IPS-NIHi7 (cell line): ENCODE results near the gene PCED1B.
"Not testable (repeated sequence)": the region's sequence is repeated elsewhere in the genome, so short reads cannot be mapped to it uniquely, and the experiment has no call there.

ENCODE experiments used
- DNase-seq: peaks from one replicate; pipeline ENCODE4 v3.0.0; 2012; ENCODE audit warnings: mixed read lengths; ENCODE audit errors: extremely low spot score

PCED1B gene

DNA sequence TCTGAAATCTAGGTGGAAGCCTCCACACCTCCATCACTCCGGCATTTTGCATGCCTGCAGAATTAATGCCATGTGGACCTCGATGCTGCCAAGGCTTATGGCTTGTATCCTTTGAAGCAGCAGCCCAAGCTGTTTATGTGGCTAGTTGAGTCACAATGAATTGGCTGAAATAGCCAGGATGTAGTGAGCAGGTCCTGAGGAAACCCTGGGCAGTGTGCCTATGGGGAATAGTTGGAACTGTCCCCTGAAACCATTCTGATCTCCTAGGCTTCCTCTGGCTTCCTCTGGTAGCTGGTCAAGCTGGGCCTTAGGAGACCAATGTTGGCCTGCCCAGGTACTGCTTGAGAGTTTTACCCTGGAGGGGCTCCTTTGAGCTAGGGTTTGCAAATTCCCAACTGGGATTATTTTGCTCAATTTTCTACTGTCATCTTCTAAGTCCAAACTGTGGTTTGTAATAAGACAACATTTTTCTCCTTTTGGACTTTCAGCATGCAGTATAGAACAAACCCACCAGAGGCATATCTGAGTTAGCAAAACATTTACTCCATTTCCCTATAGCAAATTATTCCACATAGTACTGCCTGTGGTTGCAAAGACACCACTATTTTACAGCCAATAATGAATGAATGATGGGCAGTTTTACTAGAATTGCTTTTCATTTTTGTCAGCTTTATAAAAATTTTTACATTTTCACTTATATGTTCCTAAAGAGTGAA, 85.5 kb downstream of the PCED1B start:
- no peak for DNase-seq

- peak; percentile 18 for DNase-seq
These were observed 86.5 kb downstream of the PCED1B start for GRCh38 chr12:47165934-47166333.

- no peak for DNase-seq
These were observed 86.9 kb downstream of the PCED1B start for GRCh38 chr12:47166365-47166764.

DNA sequence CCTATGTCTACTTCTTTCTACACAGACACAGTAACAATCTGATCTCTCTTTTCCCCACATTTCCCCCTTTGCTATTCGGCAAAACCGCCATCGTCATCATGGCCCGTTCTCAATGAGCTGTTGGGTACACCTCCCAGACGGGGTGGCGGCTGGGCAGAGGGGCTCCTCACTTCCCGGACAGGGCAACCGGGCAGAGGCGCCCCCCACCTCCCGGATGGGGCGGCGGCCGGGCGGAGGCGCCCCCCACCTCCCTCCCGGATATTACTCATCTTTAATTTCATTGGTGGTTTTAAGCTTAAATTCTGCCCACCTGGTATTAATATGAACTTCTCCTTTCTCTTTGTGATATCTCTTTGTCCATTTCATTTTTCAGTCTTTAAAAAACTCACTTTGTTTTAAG, 90.9 kb downstream of the PCED1B start:
- DNase-seq, result not testable (repeated sequence)

DNA sequence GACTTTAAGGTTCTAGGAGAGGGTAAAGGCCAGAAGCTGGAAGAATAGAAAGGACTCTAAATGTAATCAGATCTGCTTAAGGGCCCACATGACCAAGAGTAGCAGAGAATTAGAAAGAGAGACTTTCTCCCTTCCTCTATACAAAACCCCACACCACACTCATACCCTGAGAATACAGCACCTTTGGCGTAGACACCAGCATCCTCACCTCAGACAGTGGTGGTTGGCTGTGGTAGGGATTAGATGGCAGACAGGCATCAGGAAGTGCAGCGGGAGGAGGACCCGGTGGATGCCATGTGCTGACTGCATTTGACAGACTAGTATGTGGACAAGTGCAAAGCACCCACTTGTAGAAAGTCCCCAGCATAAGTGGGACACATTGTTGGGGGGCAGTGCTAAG, 98.6 kb downstream of the PCED1B start:
- DNase-seq, result no peak

- DNase-seq, result not testable (repeated sequence)
These were observed 102.9 kb downstream of the PCED1B start for GRCh38 chr12:47182164-47182938.

DNA sequence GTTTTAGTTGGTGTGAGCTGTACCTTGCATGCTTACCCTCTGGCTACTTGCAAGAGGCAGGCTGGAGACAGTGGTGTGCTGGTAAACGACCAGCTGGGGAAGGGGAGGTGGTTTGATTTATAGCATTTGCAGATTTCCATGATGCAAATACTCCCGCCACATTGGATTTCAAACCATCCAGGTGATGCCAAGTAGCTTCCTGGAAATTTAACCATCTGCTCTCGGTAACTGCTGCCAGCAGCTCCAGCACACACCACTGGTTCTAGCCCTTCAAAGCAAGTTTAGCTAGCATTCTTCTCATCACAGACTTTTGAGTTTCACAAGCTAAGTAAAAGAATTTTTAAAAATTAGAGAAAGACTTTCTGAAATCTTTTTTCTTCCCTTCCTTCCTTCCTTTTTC, 104.8 kb downstream of the PCED1B start:
- no peak for DNase-seq

GRCh38 chr12:47184813-47185212, 105.4 kb downstream of the PCED1B start:
- DNase-seq, result no peak

DNA sequence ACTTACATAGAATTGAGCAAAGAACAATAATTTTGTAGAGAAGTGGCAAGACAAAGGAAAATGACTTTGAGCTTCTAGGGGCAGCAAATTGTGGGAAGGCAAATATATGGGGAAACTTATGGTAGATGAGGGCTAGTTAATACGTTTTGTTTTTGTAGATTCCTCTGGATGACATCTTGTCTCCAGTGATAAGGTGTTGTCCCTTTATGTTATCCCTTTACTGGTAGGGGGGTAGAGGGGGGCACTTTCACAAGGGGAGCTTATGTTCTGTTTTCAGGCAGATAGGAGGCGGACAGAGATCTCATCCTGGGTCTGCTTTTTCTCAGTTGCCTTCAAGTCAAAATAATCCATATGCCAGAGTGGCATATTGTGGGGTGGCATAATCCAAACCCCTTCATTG, 106.8 kb downstream of the PCED1B start:
- no peak for DNase-seq

DNA sequence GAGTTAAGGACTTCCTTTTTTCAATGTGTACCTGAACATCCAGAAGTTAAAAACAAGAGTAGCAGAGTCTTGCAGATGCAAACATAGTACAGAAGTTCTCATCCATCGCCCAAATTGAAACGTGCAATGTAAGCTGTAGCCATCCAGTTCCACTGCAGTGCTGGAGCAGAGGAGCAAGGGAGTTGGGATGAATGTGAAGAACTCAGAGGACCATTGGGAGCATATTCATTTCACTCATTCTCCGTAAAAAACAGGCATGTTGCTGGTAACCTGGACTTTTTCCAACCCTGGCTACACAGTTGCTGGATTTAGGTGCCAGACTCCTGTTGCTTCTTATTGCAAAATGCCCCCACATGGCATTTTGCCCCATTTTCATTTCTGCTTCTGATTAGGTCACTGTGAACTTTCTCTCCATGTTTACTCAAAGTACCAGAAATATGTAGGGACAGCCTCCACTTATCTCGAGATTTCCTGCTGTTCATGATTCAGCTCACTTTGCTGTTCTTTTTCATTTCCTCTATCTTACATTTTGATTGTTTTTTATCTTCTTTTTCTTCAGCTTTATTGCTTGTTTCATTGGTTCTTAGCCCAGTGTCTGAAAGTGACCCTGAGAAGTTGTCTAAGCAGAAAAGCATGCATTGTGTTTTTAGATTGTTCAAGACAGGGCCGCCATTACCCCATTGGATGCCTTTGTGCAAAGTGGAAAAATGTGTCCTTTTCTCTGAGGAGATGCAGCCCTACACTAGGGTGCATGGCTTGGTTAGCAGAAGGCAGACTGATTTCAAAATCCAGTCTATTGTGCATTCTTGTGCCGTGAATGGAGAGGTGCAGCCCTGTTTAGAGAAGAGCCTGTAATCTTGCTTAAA, 109.4 kb downstream of the PCED1B start:
- DNase-seq, result no peak

DNA sequence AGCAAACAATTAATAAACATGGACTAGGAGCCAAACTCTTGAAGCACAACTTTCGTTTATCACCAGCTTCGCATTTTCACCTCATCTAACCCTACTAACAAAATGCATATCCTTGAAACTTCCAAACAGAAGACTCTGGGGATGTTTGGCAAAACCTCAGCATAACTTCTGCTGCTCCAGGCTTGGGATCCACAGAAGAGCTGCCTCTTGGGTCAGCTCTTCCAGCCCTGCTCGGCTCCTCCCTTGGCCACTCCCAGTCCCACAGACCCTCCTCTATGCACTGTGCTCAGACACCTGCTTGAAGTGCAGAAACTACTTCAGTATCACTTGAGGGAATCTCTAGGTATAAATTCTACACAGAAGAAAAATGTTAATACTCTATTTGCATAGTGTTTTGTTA, 110.3 kb downstream of the PCED1B start:
- DNase-seq, result peak; percentile 40

- no peak for DNase-seq
These were observed 110.9 kb downstream of the PCED1B start for GRCh38 chr12:47190271-47190750.

DNA sequence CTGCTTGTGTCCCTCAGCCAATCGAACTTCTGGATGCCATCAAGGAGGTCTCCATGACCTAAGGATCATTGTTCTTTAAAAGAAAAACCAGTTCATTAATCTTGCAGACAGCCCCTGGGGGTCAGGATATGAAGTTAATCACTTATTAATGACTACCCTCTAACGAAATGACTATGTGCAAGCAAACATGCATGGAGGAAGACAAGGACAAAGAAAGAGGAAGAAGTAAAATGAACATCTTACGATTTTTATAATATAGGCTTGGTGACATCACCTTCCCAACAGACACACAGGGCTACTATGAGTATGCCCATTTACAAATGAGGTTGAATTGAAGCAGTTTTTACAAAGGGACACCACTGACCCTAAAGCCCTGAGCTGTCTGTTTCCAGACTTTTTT, 111.5 kb downstream of the PCED1B start:
- DNase-seq, result no peak

DNA sequence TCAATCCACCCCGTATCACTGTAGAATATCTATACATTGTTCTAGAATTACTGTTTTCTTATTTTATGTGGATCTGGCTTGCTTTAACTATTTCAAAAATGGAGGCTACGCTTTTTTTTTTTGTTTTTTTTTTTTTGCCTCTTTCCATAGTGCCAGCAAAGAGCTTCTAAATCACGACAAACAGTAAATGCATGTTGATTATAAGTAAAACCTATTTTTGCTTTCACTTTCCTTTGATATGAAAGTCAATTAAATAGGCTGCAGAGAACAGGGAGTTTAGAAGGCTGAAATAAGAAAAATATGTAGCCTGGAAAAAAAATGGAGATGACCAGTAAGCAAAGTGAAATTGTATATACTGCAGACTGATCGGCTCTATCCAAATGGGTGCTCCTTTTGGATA, 112.6 kb downstream of the PCED1B start:
- no peak for DNase-seq

- DNase-seq, result no peak
These were observed 113.6 kb downstream of the PCED1B start for GRCh38 chr12:47193066-47193465.

- DNase-seq, result no peak
These were observed 115.1 kb downstream of the PCED1B start for GRCh38 chr12:47194501-47194900.

- no peak for DNase-seq
These were observed 121.0 kb downstream of the PCED1B start for GRCh38 chr12:47200446-47200845.

GRCh38 chr12:47201190-47201589, 121.8 kb downstream of the PCED1B start:
- not testable (repeated sequence) for DNase-seq

- no peak for DNase-seq
These were observed 122.8 kb downstream of the PCED1B start for GRCh38 chr12:47202176-47202575.

- DNase-seq, result no peak
These were observed 126.4 kb downstream of the PCED1B start for GRCh38 chr12:47205532-47206449.
